Central memory CD8-positive, alpha-beta T cell (primary cell): ENCODE measurements around the gene PDRG1.

Experiments used
- ATAC-seq: fragments of 150-1000 bp; cut with Tn5 transposase; replicated peaks from 2 replicates; pipeline ENCODE4 v1.10.0; 2022; ENCODE audit warnings: mild to moderate bottlenecking, moderate FRiP score, moderate number of reproducible peaks; ENCODE audit not compliant: poor library complexity, severe bottlenecking; ENCODE audit errors: extremely low read depth
- DNase-seq, 2 donors: peaks; one replicate each; pipeline ENCODE4 v3.0.0; 2021; ENCODE audit warnings: low spot score in 2 of 2
- H3K27ac Mint-ChIP-seq: one replicate; pipeline ENCODE4 v1.8.0; 2022; ENCODE audit warnings: low read depth, mild to moderate bottlenecking, moderate library complexity, mixed read lengths
- H3K27me3 Mint-ChIP-seq: one replicate; pipeline ENCODE4 v1.8.0; 2022; ENCODE audit warnings: mixed read lengths
- H3K36me3 Mint-ChIP-seq: one replicate; pipeline ENCODE4 v1.8.0; 2022; ENCODE audit warnings: mild to moderate bottlenecking, moderate library complexity, mixed read lengths; ENCODE audit not compliant: insufficient read depth
- H3K4me1 Mint-ChIP-seq: one replicate; pipeline ENCODE4 v1.8.0; 2022; ENCODE audit warnings: mixed read lengths
- H3K4me3 Mint-ChIP-seq: one replicate; pipeline ENCODE4 v1.8.0; 2022; ENCODE audit warnings: mild to moderate bottlenecking, moderate library complexity, mixed read lengths
- H3K9me3 Mint-ChIP-seq: one replicate; pipeline ENCODE4 v1.8.0; 2022; ENCODE audit warnings: mixed read lengths

Gene PDRG1

DNA sequence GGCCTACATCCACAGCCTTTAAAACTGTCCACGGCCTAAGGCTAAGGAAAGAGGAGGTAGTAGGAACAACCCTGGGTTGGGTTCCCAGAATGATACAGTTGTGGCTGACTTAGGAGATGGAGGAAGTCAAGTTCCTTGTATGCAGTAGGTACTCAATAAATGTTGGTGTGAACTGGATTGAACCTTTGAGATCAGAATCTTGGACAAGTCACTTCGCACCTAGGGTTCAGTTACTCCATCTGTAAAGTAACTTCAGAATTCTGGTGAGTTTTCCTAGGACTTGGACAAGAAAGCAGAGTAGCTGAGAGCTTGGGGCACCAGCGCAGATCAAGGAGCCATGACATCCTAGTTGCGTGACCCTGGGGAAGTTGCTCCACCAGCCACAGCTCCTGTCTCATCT is 25.2 kb upstream of the PDRG1 start:
- H3K4me1 Mint-ChIP-seq: no peaks in the 10 kb centered on the region
- H3K27me3 Mint-ChIP-seq: peaks cover 90% of the 10 kb centered on the region
- no peaks in the 10 kb centered on the region for H3K9me3 Mint-ChIP-seq
- no peaks in the 10 kb centered on the region for H3K36me3 Mint-ChIP-seq
- no peak for ATAC-seq
- DNase-seq: no peak
- H3K27ac Mint-ChIP-seq: no peak overlapping the region
- H3K4me3 Mint-ChIP-seq: no peak overlapping the region

GRCh38 chr20:31975874-31976273 is 24.0 kb upstream of the PDRG1 start:
- no peaks in the 10 kb centered on the region for H3K9me3 Mint-ChIP-seq
- ATAC-seq (no peak), DNase-seq (no peak)
- H3K4me3 Mint-ChIP-seq: no peak overlapping the region
- H3K27ac Mint-ChIP-seq: no peak overlapping the region
- no peaks in the 10 kb centered on the region for H3K4me1 Mint-ChIP-seq
- H3K36me3 Mint-ChIP-seq: no peaks in the 10 kb centered on the region
- peaks cover 89% of the 10 kb centered on the region for H3K27me3 Mint-ChIP-seq

DNA sequence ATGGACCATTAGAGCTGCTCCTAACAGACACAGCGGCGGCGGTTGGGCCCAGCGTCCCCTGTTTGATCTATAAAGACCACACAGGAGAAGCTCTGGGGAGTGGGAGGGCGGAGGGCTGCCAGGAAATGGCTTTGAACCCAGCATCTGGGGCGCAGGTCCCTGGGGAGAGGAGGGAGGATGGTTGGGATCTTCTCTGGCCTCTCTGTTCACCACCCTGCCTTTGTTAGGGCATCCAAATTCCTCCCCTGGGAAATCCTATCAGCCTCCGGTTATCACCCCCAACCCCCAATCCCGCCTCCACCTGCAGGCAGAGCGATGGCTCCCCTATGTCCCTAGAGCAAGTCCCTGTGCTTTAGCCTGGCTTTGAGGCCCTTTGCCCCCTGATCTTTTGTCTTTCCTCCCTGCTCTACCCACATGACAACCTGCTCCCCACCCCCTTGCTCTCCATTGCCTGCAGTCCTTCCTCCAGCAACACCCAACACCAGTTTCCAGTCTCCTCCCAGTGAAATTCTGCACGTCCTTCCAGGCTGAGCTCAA is 23.2 kb upstream of the PDRG1 start:
- DNase-seq (no peak), ATAC-seq (no peak)
- Mint-ChIP-seq H3K36me3 (no peaks in the 10 kb centered on the region), H3K9me3 (no peaks in the 10 kb centered on the region), H3K27ac (no peak overlapping the region), H3K4me3 (no peak overlapping the region), H3K4me1 (no peaks in the 10 kb centered on the region), H3K27me3 (peaks cover 89% of the 10 kb centered on the region)

GRCh38 chr20:31974296-31974695 is 22.4 kb upstream of the PDRG1 start:
- DNase-seq (no peak), ATAC-seq (no peak)
- Mint-ChIP-seq H3K27me3 (peaks cover 89% of the 10 kb centered on the region), H3K4me3 (no peak overlapping the region), H3K4me1 (no peaks in the 10 kb centered on the region), H3K27ac (no peak overlapping the region), H3K9me3 (no peaks in the 10 kb centered on the region), H3K36me3 (no peaks in the 10 kb centered on the region)

- DNase-seq (no peak), ATAC-seq (no peak)
- no peak overlapping the region for H3K27ac Mint-ChIP-seq
- peaks cover 4% of the 10 kb centered on the region for H3K36me3 Mint-ChIP-seq
- no peaks in the 10 kb centered on the region for H3K9me3 Mint-ChIP-seq
- H3K27me3 Mint-ChIP-seq: peaks cover 92% of the 10 kb centered on the region
- peaks cover 6% of the 10 kb centered on the region for H3K4me1 Mint-ChIP-seq
- no peak overlapping the region for H3K4me3 Mint-ChIP-seq
Observed at GRCh38 chr20:31972471-31973021, 20.7 kb upstream of the PDRG1 start.

DNA sequence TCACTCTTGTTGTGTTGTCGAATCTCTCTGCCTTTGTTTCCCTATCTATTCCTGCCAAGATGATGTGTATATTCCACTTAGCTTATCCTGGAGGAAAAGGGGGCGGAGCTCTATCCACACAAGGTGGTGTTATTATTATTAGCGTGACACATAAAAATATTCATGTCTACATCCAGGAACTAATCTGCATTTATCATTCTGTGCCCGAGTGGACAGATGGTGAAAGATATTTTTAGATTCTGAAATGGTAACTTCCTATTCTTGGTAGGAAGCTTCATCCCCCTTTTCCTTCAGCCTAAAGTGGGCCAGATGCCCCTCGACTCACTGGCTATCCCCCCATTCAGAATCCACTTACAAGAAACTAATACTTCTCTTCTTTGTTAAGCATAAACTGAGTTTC is 18.1 kb upstream of the PDRG1 start:
- Mint-ChIP-seq H3K27me3 (peaks cover 95% of the 10 kb centered on the region), H3K27ac (no peak overlapping the region), H3K9me3 (no peaks in the 10 kb centered on the region), H3K4me1 (peaks cover 6% of the 10 kb centered on the region), H3K36me3 (peaks cover 4% of the 10 kb centered on the region), H3K4me3 (no peak overlapping the region)
- ATAC-seq (no peak), DNase-seq (no peak)

- peak; percentile 75 to 88 for DNase-seq
- Mint-ChIP-seq H3K9me3 (no peaks in the 10 kb centered on the region), H3K36me3 (peaks cover 4% of the 10 kb centered on the region), H3K27ac (no peak overlapping the region), H3K27me3 (peaks cover 95% of the 10 kb centered on the region), H3K4me3 (peak overlapping the region; percentile 80), H3K4me1 (peaks cover 6% of the 10 kb centered on the region)
- peak; percentile 89 for ATAC-seq
Observed at GRCh38 chr20:31968291-31969126, 16.7 kb upstream of the PDRG1 start.

DNA sequence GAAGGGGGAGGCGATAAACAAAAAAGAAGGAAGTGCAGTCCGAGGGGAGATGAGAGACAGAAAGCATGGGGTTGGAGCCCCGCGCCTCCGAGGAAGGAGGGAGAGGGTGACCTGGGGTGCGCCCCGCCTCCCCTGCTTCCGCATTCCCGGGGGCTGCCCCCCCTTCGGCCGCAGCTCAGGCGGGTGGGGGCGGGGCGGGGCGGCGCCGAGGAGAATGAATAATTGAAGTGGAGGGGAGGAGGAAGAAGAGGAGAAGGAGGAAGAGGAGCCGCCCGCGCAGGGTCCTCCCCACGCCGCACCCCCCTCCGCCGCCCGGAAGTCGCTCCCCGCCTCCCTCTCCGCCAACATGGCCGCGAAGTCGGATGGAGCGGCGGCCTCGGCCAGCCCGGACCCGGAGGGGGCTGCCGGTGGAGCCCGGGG is 16.0 kb upstream of the PDRG1 start, which contains the start of gene XKR7:
Gene XKR7 (plus strand): TSS at position 322 of the 420 bp plus-strand sequence. CDS start 25 bp downstream, at position 347.
- Mint-ChIP-seq H3K9me3 (no peaks in the 10 kb centered on the region), H3K27ac (no peak within 1 kb of the TSS), H3K36me3 (peaks cover 4% of the 10 kb centered on the region), H3K4me1 (peaks cover 6% of the 10 kb centered on the region), H3K27me3 (peaks cover 94% of the 10 kb centered on the region), H3K4me3 (peak within 1 kb of the TSS; percentile 80)
- DNase-seq (no peak), ATAC-seq (no peak)

DNA sequence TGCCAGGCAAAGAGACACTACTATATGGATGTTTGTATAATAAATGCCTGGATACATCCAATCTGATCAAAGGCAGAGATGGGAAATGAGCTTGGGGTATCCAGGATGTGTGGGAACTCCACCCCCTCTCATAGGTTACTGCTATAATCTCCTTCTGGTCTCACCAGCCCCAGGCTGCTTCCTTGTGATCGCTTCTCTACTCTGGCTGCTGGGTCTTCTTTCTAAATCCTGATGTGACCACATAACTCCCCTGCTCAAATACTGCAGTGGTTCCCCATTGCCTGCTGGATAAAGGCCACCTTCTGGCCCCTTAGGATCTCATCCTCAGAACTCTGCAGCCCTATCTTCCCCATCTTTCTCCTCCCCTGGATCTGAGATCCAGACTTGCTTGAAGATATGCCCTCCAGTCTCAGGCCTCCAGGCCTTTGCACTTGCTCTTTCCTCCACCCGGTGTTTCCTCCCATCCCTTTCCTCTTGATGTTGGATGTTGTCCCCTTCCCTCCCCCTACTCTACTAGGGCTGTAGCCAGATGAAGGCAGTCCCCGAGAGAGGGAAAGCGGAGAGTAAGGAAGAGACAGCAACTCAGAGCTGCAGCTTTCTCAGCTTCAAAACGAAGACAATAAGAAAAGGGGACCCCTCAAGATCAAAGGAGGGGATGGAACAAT is 15.3 kb upstream of the PDRG1 start:
- H3K27ac Mint-ChIP-seq: no peak overlapping the region
- peaks cover 6% of the 10 kb centered on the region for H3K4me1 Mint-ChIP-seq
- no peaks in the 10 kb centered on the region for H3K9me3 Mint-ChIP-seq
- peak overlapping the region; percentile 80 for H3K4me3 Mint-ChIP-seq
- H3K27me3 Mint-ChIP-seq: peaks cover 94% of the 10 kb centered on the region
- DNase-seq (no peak), ATAC-seq (no peak)
- H3K36me3 Mint-ChIP-seq: peaks cover 4% of the 10 kb centered on the region

- Mint-ChIP-seq H3K9me3 (no peaks in the 10 kb centered on the region), H3K27ac (no peak overlapping the region), H3K36me3 (peaks cover 2% of the 10 kb centered on the region), H3K27me3 (peaks cover 98% of the 10 kb centered on the region), H3K4me1 (peaks cover 6% of the 10 kb centered on the region), H3K4me3 (no peak overlapping the region)
- ATAC-seq: no peak
- no peak for DNase-seq
Observed at GRCh38 chr20:31963889-31964288, 12.0 kb upstream of the PDRG1 start.

- Mint-ChIP-seq H3K4me3 (no peak overlapping the region), H3K27ac (no peak overlapping the region), H3K36me3 (no peaks in the 10 kb centered on the region), H3K27me3 (peaks cover 94% of the 10 kb centered on the region), H3K9me3 (no peaks in the 10 kb centered on the region), H3K4me1 (no peaks in the 10 kb centered on the region)
- no peak for DNase-seq
- no peak for ATAC-seq
Observed at GRCh38 chr20:31962761-31963160, 10.9 kb upstream of the PDRG1 start.

DNA sequence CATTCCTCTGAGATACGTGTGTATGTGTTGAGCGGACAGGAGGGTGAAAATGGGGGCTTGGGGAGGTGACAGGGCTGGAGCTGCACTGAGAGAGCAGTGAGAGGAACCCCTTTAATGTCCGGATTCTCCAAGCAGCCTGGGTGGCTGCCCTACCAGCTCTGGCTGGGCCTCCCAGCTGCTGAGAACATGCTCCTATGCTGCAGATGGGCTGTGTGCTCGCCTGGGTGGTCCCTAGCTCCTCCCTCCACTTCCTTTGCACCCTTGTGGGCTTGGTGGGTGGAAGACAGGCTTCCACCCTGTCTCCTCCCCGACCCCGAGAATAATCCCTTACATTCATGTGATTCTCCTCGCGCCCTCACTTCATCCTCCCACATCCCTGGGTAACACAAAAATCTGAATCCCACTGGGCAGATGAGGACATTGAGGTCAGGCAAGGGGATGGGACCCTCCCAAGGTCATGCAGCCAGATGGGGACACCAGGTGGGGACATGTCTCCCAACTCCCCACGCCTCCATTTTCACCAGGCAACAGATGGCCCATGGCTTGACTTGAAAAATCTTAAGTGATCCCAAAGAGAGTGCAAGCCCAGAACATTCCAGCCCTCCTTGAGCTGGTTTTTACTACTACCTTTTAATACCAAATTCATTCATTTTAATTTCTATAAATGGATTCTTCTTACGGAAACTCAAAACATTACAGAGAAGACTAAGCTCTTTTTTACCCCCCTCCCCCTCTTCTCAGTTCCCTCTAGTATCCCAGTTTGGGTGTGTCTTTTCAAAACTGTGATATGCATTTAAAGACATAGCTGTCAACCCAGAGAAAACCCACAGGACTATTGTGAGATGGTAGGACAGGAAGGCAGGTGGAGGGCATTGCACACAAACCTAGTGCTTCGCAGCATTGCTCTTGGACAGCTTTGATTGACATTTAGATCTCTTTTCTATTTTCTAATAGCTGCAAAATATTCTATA is 5.0 kb upstream of the PDRG1 start:
- DNase-seq: no peak
- H3K27me3 Mint-ChIP-seq: peaks cover 67% of the 10 kb centered on the region
- no peak overlapping the region for H3K4me3 Mint-ChIP-seq
- no peaks in the 10 kb centered on the region for H3K9me3 Mint-ChIP-seq
- no peak overlapping the region for H3K27ac Mint-ChIP-seq
- H3K4me1 Mint-ChIP-seq: peaks cover 4% of the 10 kb centered on the region
- peaks cover 2% of the 10 kb centered on the region for H3K36me3 Mint-ChIP-seq
- ATAC-seq: no peak
